Mucosa of gallbladder (tissue), 1 donor: Measurements from ENCODE around the gene RRAGA. TPM values are rescaled to one million over a fixed set of nuclear protein-coding genes. Genes with fewer than 3 reads are reported as not detected.
"Not testable (repeated sequence)": the region's sequence is repeated elsewhere in the genome, so short reads cannot be mapped to it uniquely, and the experiment has no call there.

Experiments used
- DNase-seq: peaks from one replicate; pipeline ENCODE4 v3.0.0-alpha.2; 2020; ENCODE audit warnings: low spot score
- total RNA-seq: library from RNA; stranded (reverse); gene quantifications from one replicate; pipeline ENCODE4 v1.2.1, GENCODE V29; 2021
- donor health status: DM: no; HTN: no; CAD: no.

Gene RRAGA
- total RNA-seq, 1 donor from 2014 or later: 75.8 TPM

GRCh38 chr9:19085295-19085694, 36.1 kb downstream of the RRAGA start:
- DNase-seq: no peak

- peak; percentile 49 for DNase-seq
These were observed 38.1 kb downstream of the RRAGA start for GRCh38 chr9:19087106-19088000.

DNA sequence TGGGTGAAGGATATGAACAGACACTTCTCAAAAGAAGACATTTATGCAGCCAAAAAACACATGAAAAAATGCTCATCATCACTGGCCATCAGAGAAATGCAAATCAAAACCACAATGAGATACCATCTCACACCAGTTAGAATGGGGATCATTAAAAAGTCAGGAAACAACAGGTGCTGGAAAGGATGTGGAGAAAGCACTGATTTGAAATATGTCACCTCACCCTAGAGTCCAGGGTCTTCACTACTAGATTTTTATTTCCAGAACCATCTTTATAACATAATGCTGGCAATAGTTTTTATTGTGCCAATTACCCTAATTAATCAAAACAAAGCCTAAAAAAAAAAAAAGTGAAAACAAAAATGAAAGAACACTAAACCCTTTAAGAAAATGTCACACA, 48.2 kb downstream of the RRAGA start:
- not testable (repeated sequence) for DNase-seq

Other genes starting within 250 kb of the RRAGA start
- 0.03 TPM for gene SAXO1, start 16.2 kb upstream of the RRAGA start, total RNA-seq
- 7.3 TPM for gene HAUS6, start 53.5 kb downstream of the RRAGA start, total RNA-seq
- 82.2 TPM for gene PLIN2, start 78.1 kb downstream of the RRAGA start, total RNA-seq
- 55.6 TPM for gene DENND4C, start 181.3 kb downstream of the RRAGA start, total RNA-seq